GM13976 (cell line): ENCODE results near the gene CNOT6.

Source experiments
- DNase-seq: peaks from one replicate; pipeline ENCODE4 v3.0.0; 2012; ENCODE audit warnings: low spot score
- in situ Hi-C: fragments of 300-500 bp; cut with MboI; formaldehyde crosslinking; loops from one replicate; pipeline ENCODE4 v1.12.0; 2022; ENCODE audit warnings: low sequenced_read_pairs, mixed read lengths, inconsistent platforms; ENCODE audit not compliant: unreplicated experiment
- TF ChIP-seq, protein P1 (sequence below): IDR thresholded peaks from 2 replicates; pipeline ENCODE4 v1.5.1; 2012; ENCODE audit warnings: borderline replicate concordance, mild to moderate bottlenecking; ENCODE audit not compliant: insufficient read depth; ENCODE audit errors: extremely low read depth, missing control alignments, control extremely low read depth

The CNOT6 gene

GRCh38 chr5:180623411-180623834, 129.2 kb downstream of the CNOT6 start:
- TF ChIP-seq, protein P1, sequence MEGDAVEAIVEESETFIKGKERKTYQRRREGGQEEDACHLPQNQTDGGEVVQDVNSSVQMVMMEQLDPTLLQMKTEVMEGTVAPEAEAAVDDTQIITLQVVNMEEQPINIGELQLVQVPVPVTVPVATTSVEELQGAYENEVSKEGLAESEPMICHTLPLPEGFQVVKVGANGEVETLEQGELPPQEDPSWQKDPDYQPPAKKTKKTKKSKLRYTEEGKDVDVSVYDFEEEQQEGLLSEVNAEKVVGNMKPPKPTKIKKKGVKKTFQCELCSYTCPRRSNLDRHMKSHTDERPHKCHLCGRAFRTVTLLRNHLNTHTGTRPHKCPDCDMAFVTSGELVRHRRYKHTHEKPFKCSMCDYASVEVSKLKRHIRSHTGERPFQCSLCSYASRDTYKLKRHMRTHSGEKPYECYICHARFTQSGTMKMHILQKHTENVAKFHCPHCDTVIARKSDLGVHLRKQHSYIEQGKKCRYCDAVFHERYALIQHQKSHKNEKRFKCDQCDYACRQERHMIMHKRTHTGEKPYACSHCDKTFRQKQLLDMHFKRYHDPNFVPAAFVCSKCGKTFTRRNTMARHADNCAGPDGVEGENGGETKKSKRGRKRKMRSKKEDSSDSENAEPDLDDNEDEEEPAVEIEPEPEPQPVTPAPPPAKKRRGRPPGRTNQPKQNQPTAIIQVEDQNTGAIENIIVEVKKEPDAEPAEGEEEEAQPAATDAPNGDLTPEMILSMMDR = no peak
- in situ Hi-C loops = no loop called here
- DNase-seq = no peak

- in situ Hi-C loops = no loop called here
- no peak for DNase-seq
- TF ChIP-seq, protein P1 = no peak
Measured at GRCh38 chr5:180623844-180624243, 129.7 kb downstream of the CNOT6 start.

- TF ChIP-seq, protein P1 = no peak
- in situ Hi-C loops = no loop called here
- DNase-seq = no peak
Measured at GRCh38 chr5:180624587-180624986, 130.4 kb downstream of the CNOT6 start.

- TF ChIP-seq, protein P1 = no peak
- in situ Hi-C loops = no loop called here
- DNase-seq = no peak
Measured at GRCh38 chr5:180625125-180625790, 131.1 kb downstream of the CNOT6 start.

DNA sequence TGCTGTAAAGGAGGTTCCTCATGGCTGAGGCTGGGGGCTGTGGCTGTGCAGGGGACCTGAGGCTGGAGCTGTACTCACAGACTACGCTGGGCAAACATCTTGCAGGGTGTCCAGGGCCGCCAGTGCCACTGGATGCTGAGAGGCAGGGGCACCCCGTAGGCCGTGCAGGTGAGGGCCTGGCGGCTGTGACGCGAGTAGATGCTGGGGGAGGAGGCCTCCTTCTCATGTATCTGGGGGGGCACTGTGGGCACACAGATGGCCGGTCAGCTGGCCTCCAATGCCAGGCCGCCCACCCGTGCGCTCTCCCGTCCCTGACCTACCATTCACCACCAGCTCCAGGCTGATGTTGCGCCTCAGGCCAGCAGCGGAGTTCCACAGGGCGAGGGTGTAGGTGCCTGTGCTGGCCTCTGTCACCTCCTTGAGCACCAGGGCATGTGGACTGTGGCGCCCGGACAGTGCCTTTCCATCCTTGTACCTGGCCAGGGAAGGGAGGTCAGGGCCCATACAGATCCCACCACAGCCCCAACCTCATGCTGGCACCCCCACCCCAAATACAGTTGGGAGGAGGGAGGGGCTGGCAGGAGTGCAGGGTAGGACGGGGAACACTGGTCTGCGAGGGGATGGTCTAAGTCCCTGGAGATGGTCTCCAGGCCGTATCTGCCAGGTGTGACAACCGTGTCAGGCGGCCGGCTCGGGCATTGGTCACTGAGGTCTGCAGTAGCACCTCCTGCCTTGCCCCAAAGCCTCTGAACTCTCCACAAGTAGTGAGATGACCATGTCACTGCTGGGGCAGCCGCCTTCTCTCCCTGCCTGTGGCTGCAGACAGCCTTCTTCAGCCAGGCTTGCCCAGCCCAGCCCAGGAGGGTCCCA, 131.8 kb downstream of the CNOT6 start:
- in situ Hi-C loops = no loop called here
- no peak for DNase-seq
- TF ChIP-seq, protein P1 = no peak

- no peak for DNase-seq
- in situ Hi-C loops = no loop called here
Measured at GRCh38 chr5:180626661-180627385, 132.6 kb downstream of the CNOT6 start.

More at GRCh38 chr5:180626661-180627385, 132.6 kb downstream of the CNOT6 start:
- TF ChIP-seq, protein P1 = no peak
